Astrocyte of the cerebellum (primary cell): ENCODE data around the gene CXCR6.

Experiments
- DNase-seq: peaks from one replicate; pipeline ENCODE4 v3.0.0-alpha.2; 2011; ENCODE audit warnings: low read depth
- H3K4me3 ChIP-seq: 2 replicates; pipeline ENCODE4 v1.5.1; 2011; ENCODE audit warnings: mild to moderate bottlenecking, low read depth, low read length, moderate library complexity
- in situ Hi-C: cut with HindIII; loops from 2 replicates; pipeline ENCODE4 v1.10.0; 2017; ENCODE audit warnings: low sequenced_read_pairs
- TF ChIP-seq, protein P1 (sequence below): IDR thresholded peaks from 2 replicates; pipeline ENCODE4 v1.5.1; 2012; ENCODE audit warnings: low read length, low read depth, moderate library complexity, mild to moderate bottlenecking; ENCODE audit errors: missing control alignments

The CXCR6 gene

DNA sequence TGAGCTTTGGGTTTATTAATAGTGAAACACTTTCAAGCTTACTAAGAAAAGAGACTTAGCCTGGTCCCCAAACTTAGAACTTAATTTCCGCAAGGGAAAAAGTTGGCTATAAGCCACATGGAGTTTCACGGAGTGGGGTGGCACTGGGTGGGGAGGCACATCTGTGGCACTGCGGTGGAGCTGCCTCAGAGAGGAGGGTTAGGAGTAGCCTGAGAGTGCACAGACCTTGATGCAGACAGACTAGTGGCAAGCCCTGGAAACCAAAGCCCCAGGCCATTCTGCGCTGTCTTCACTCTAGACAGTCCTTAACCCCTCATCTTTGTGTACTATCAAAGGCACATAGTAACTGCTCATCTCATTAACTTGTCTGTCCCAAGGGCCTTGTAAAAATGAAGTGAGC is 22.0 kb downstream of the CXCR6 start:
- DNase-seq = no peak
- in situ Hi-C loops = no loop called here
- TF ChIP-seq, protein P1, sequence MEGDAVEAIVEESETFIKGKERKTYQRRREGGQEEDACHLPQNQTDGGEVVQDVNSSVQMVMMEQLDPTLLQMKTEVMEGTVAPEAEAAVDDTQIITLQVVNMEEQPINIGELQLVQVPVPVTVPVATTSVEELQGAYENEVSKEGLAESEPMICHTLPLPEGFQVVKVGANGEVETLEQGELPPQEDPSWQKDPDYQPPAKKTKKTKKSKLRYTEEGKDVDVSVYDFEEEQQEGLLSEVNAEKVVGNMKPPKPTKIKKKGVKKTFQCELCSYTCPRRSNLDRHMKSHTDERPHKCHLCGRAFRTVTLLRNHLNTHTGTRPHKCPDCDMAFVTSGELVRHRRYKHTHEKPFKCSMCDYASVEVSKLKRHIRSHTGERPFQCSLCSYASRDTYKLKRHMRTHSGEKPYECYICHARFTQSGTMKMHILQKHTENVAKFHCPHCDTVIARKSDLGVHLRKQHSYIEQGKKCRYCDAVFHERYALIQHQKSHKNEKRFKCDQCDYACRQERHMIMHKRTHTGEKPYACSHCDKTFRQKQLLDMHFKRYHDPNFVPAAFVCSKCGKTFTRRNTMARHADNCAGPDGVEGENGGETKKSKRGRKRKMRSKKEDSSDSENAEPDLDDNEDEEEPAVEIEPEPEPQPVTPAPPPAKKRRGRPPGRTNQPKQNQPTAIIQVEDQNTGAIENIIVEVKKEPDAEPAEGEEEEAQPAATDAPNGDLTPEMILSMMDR = no peak
- H3K4me3 ChIP-seq = no peak overlapping the region

GRCh38 chr3:45965653-45966052 is 22.4 kb downstream of the CXCR6 start:
- in situ Hi-C loops = no loop called here
- TF ChIP-seq, protein P1 = no peak
- no peak overlapping the region for H3K4me3 ChIP-seq
- no peak for DNase-seq

GRCh38 chr3:45966371-45966791 is 23.1 kb downstream of the CXCR6 start:
- no peak overlapping the region for H3K4me3 ChIP-seq
- in situ Hi-C loops = no loop called here
- DNase-seq = no peak
- TF ChIP-seq, protein P1 = no peak

- TF ChIP-seq, protein P1 = no peak
- in situ Hi-C loops = no loop called here
- no peak overlapping the region for H3K4me3 ChIP-seq
- no peak for DNase-seq
Observed at GRCh38 chr3:45966950-45967640, 23.8 kb downstream of the CXCR6 start.

- TF ChIP-seq, protein P1 = no peak
- no peak overlapping the region for H3K4me3 ChIP-seq
- in situ Hi-C loops = no loop called here
- DNase-seq = no peak
Observed at GRCh38 chr3:45967724-45968123, 24.5 kb downstream of the CXCR6 start.

DNA sequence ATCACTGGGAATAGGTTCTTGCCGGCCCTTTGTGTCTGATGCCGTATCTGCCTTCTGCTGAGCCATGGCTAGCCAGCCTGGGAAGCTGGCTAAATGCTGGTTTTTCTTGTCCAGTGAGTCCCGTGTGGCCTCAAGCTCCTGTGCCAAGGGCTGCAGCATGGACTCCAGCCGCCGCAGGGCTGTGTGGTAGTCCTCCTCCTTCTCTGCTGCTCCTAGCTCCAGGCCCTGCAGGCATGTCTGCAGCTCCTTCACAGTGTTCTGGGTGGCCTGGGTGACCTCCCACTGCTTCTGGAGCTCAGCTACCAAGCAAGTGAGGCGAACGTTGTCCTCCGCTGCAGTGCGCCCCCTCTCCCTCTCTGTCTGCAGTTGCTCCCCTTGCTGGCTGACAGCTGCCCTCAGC is 24.9 kb downstream of the CXCR6 start:
- in situ Hi-C loops = no loop called here
- DNase-seq = no peak
- no peak overlapping the region for H3K4me3 ChIP-seq
- TF ChIP-seq, protein P1 = no peak
